IMR-90 (cell line): Measurements from ENCODE around the gene TMEM9B. TPM values are rescaled to one million over a fixed set of nuclear protein-coding genes. Genes with fewer than 3 reads are reported as not detected.
A peak's percentile ranks its signal among the peaks of the same experiment; 100 is the strongest.
"Not testable (repeated sequence)": the region's sequence is repeated elsewhere in the genome, so short reads cannot be mapped to it uniquely, and the experiment has no call there.

ENCODE experiments used
- ATAC-seq: fragments of 200-7000 bp; cut with Tn5 transposase; 2 replicates; pipeline ENCODE4 v1.9.1; 2020; ENCODE audit warnings: low read depth, mild to moderate bottlenecking, moderate library complexity
- BruUV-seq: library from RNA; stranded (reverse); fragments of 400-500 nt; replicated peaks from 2 replicates; lab custom pipeline; 2021; lab: Mats Ljungman, UMichigan
- CTCF ChIA-PET: fragments of 300-600 bp; formaldehyde crosslinking; extraction: SDS; loops from one replicate; lab custom pipeline; 2021; ENCODE audit warnings: antibody characterized with exemption; lab: Yijun Ruan, JAX
- POLR2A ChIA-PET: fragments of 300-600 bp; sonication (Branson Sonifier 250); formaldehyde crosslinking; loops from one replicate; lab custom pipeline; 2022; ENCODE audit warnings: antibody characterized with exemption; ENCODE audit not compliant: unreplicated experiment; lab: Charles Lee
- DNase-seq: peaks from one replicate; pipeline ENCODE4 v3.0.0; 2013
- H2AFZ ChIP-seq: replicated peaks from 2 replicates; pipeline ENCODE3; 2013; ENCODE audit warnings: low read length, mild to moderate bottlenecking; ENCODE audit not compliant: poor library complexity
- H2AK5ac ChIP-seq: 2 replicates; pipeline ENCODE4 v1.6.1; 2013; ENCODE audit warnings: low read depth, low read length, inconsistent platforms
- H2AK9ac ChIP-seq: replicated peaks from 2 replicates; pipeline ENCODE3; 2013; ENCODE audit warnings: mild to moderate bottlenecking, low read depth, low read length, moderate library complexity; ENCODE audit not compliant: poor library complexity
- H2BK120ac ChIP-seq: 2 replicates; pipeline ENCODE4 v1.6.1; 2013; ENCODE audit warnings: low read depth, low read length, inconsistent platforms
- H2BK15ac ChIP-seq: 3 replicates; pipeline ENCODE4 v1.6.1; 2013; ENCODE audit warnings: low read depth, low read length, inconsistent platforms
- H2BK20ac ChIP-seq: 2 replicates; pipeline ENCODE4 v1.6.1; 2013; ENCODE audit warnings: low read depth, mild to moderate bottlenecking, inconsistent platforms, low read length, moderate library complexity
- H2BK5ac ChIP-seq: 2 replicates; pipeline ENCODE4 v1.6.1; 2013; ENCODE audit warnings: mild to moderate bottlenecking, low read depth, low read length, inconsistent platforms; ENCODE audit not compliant: poor library complexity, severe bottlenecking
- H3K14ac ChIP-seq: replicated peaks from 2 replicates; pipeline ENCODE4 v1.6.1; 2013; ENCODE audit warnings: low read depth, low read length, inconsistent platforms
- H3K18ac ChIP-seq: 2 replicates; pipeline ENCODE4 v1.6.1; 2013; ENCODE audit warnings: low read depth, low read length, control low read depth
- H3K23ac ChIP-seq: 2 replicates; pipeline ENCODE4 v1.6.1; 2013; ENCODE audit warnings: low read depth, low read length, inconsistent platforms
- H3K27ac ChIP-seq: 2 replicates; pipeline ENCODE4 v1.5.1; 2013; ENCODE audit warnings: mild to moderate bottlenecking, control low read depth, low read length; ENCODE audit not compliant: insufficient read depth
- H3K27me3 ChIP-seq: 2 replicates; pipeline ENCODE4 v1.6.1; 2013; ENCODE audit warnings: low read length; ENCODE audit not compliant: control insufficient read depth, insufficient read depth
- H3K36me3 ChIP-seq: 2 replicates; pipeline ENCODE4 v1.6.1; 2013; ENCODE audit warnings: low read length, mixed read lengths; ENCODE audit not compliant: control insufficient read depth, insufficient read depth
- H3K4ac ChIP-seq: 2 replicates; pipeline ENCODE4 v1.6.1; 2013; ENCODE audit warnings: low read depth, low read length, inconsistent platforms
- H3K4me1 ChIP-seq: 2 replicates; pipeline ENCODE4 v1.6.1; 2013; ENCODE audit warnings: low read length, mixed read lengths; ENCODE audit not compliant: control insufficient read depth, insufficient read depth
- H3K4me2 ChIP-seq: 2 replicates; pipeline ENCODE4 v1.6.1; 2013; ENCODE audit warnings: low read depth, mild to moderate bottlenecking, control low read depth, low read length, moderate library complexity
- H3K4me3 ChIP-seq: 2 replicates; pipeline ENCODE4 v1.5.1; 2013; ENCODE audit warnings: low read depth, mild to moderate bottlenecking, control low read depth, low read length, moderate library complexity; ENCODE audit not compliant: insufficient read depth
- H3K56ac ChIP-seq: 2 replicates; pipeline ENCODE4 v1.6.1; 2013; ENCODE audit warnings: low read length, inconsistent platforms; ENCODE audit not compliant: insufficient read depth; ENCODE audit errors: extremely low read depth
- H3K79me1 ChIP-seq, 2 experiments: 2 replicates each; pipeline ENCODE4 v1.6.1; 2013; ENCODE audit warnings: low read length in 2 of 2, inconsistent platforms in 1 of 2, low read depth in 1 of 2
- H3K9ac ChIP-seq: 2 replicates; pipeline ENCODE4 v1.6.1; 2013; ENCODE audit warnings: low read depth, low read length, control low read depth
- H3K9me1 ChIP-seq: 2 replicates; pipeline ENCODE4 v1.6.1; 2013; ENCODE audit warnings: low read length, inconsistent platforms; ENCODE audit not compliant: insufficient read depth
- H3K9me3 ChIP-seq: 2 replicates; pipeline ENCODE4 v1.6.1; 2013; ENCODE audit warnings: low read length; ENCODE audit not compliant: control insufficient read depth, insufficient read depth
- H4K20me1 ChIP-seq: 2 replicates; pipeline ENCODE4 v1.6.1; 2013; ENCODE audit warnings: low read length, inconsistent platforms; ENCODE audit not compliant: insufficient read depth
- H4K5ac ChIP-seq: 2 replicates; pipeline ENCODE4 v1.6.1; 2013; ENCODE audit warnings: mild to moderate bottlenecking, low read depth, low read length, control low read depth
- H4K8ac ChIP-seq, 2 experiments: 2 replicates each; pipeline ENCODE4 v1.6.1; 2013; ENCODE audit warnings: low read depth in 2 of 2, low read length in 2 of 2, control low read depth in 1 of 2, inconsistent platforms in 1 of 2
- H4K91ac ChIP-seq: 2 replicates; pipeline ENCODE4 v1.6.1; 2013; ENCODE audit warnings: low read depth, low read length, inconsistent platforms; ENCODE audit not compliant: insufficient read depth
- RAD21 ChIP-seq: IDR thresholded peaks from 2 replicates; pipeline ENCODE4 v1.6.1; 2012; ENCODE audit warnings: low read length, improper control_type of control experiment
- WGBS, 2 experiments: methylation state at CpG; one replicate each; pipeline versions ENCODE4 v1.1.5 to v1.1.7; 2013; ENCODE audit warnings: missing lambda C conversion rate in 2 of 2; ENCODE audit not compliant: insufficient read length in 1 of 2; ENCODE audit errors: extremely low coverage in 2 of 2; 5-methylcytosine and 5-hydroxymethylcytosine counted together
- dilution Hi-C: fragments of 300-500 bp; cut with HindIII; formaldehyde crosslinking; loops from one replicate; pipeline ENCODE4 v1.14.3; 2018; ENCODE audit warnings: low sequenced_read_pairs; ENCODE audit not compliant: unreplicated experiment
- in situ Hi-C: fragments of 300-500 bp; cut with MboI; formaldehyde crosslinking; loops from 3 replicates; pipeline ENCODE4 v1.14.3; 2019; ENCODE audit warnings: low sequenced_read_pairs, inconsistent platforms, mixed read lengths
- intact Hi-C: fragments of 100-400 bp; cut with micrococcal nuclease; formaldehyde crosslinking; loops from 2 replicates; pipeline ENCODE4 v1.10.0; 2022
- polyA plus RNA-seq, 3 experiments: library from polyadenylated mRNA; depleted of rRNA; stranded (reverse); fragments of >200 nt; gene quantifications; 2 replicates each; pipeline ENCODE4 v1.2.3, GENCODE V29; 2012; ENCODE audit warnings: low replicate concordance in 1 of 3
- total RNA-seq: library from RNA; depleted of rRNA; stranded (reverse); fragments of >200 nt; gene quantifications from 2 replicates; pipeline ENCODE4 v1.2.3, GENCODE V29; 2012

TMEM9B gene
- total and polyA plus RNA-seq, 2 of the 4 experiments (the other 2 are of a cell fraction) = 24.6 to 25.6 TPM

DNA sequence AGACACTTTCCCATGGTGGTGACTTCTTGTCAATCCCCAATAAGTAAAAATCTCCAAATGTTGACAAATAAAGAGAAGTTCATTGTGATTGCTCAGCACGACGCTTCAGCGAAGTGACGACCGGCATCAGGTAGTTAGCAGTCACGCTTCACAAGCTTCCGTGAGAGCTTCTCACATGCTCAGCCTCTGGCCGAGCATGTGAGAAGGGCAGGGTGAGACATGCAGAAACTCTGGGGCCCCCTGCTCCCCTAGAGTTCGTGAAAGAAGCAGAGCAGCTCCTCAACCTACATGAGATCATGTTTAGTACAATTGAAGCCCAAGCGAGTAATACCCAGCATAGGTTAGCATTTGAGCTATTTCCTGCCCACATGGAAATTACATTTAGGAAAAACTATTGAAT, 27.1 kb downstream of the TMEM9B start:
- dilution Hi-C loops (no loop called here), intact Hi-C loops (no loop called here), in situ Hi-C loops (no loop called here)
- H3K4me3 ChIP-seq = no peak overlapping the region
- no peaks in the 10 kb centered on the region for H3K9me3 ChIP-seq
- no TSS peak for BruUV-seq
- CTCF ChIA-PET = no interaction called here
- POLR2A ChIA-PET = no interaction called here
- H4K91ac ChIP-seq = no peak overlapping the region
- no peak overlapping the region for H2BK120ac ChIP-seq
- H3K4ac ChIP-seq = no peak overlapping the region
- H3K23ac ChIP-seq = no peak overlapping the region
- peaks cover 8% of the 10 kb centered on the region for H3K4me1 ChIP-seq
- H3K9ac ChIP-seq = no peak overlapping the region
- no peak for TF ChIP-seq RAD21
- 80% methylated on average over 2 of the region's 10 CpGs; no CpG with 5 or more reads in 1 of the 2 experiments for WGBS, 2 experiments
- H2BK5ac ChIP-seq = no peak overlapping the region
- H2BK15ac ChIP-seq = no peak overlapping the region
- no peak overlapping the region for H3K56ac ChIP-seq
- no peak overlapping the region for H3K4me2 ChIP-seq
- peak overlapping the region; percentile 51; the same call in 1 of the 2 replicates for H2AK5ac ChIP-seq
- H2BK20ac ChIP-seq = no peak overlapping the region
- no peaks in the 10 kb centered on the region for H3K27me3 ChIP-seq
- no peaks in the 10 kb centered on the region for H3K79me1 ChIP-seq
- no peak overlapping the region for H2AFZ ChIP-seq
- H4K8ac ChIP-seq = no peak overlapping the region
- no peaks in the 10 kb centered on the region for H4K20me1 ChIP-seq
- no peak overlapping the region for H3K18ac ChIP-seq
- H4K5ac ChIP-seq = no peak overlapping the region
- DNase-seq = no peak
- H3K36me3 ChIP-seq = no peaks in the 10 kb centered on the region
- no peak overlapping the region for H3K14ac ChIP-seq
- H3K27ac ChIP-seq = no peak overlapping the region
- no peak for ATAC-seq
- 0 out of 2 replicates have a peak, but pooled peaks cover 5% of the 10 kb centered on the region for H3K9me1 ChIP-seq
- H2AK9ac ChIP-seq = no peak overlapping the region

DNA sequence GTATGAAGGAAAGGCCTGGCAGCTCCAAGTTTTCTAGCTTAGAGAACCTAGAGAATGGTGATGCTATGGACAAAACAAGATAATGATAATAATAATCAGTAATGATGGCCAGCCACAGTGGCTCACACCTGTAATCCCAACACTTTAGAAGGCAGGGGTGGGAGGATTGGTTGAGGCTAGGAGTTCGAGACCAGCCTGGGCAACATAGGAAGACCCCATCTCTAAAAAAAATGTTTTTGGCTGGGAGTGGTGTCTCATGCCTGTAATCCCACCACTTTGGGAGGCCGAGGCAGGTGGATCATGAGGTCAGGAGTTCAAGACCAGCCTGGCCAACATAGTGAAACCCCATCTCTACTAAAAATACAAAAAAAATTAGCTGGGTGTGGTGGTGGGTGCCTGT, 28.5 kb downstream of the TMEM9B start:
- POLR2A ChIA-PET, H4K20me1 ChIP-seq, H3K9ac ChIP-seq, H4K91ac ChIP-seq, dilution Hi-C loops, DNase-seq, in situ Hi-C loops, H3K27ac ChIP-seq, H2BK5ac ChIP-seq, H2AFZ ChIP-seq, H3K9me3 ChIP-seq, H2AK9ac ChIP-seq, H3K27me3 ChIP-seq, H3K9me1 ChIP-seq, H4K5ac ChIP-seq, ATAC-seq, H3K18ac ChIP-seq, H3K4me3 ChIP-seq, H3K56ac ChIP-seq, H3K79me1 ChIP-seq, H3K36me3 ChIP-seq, BruUV-seq, H3K4me1 ChIP-seq, H3K4me2 ChIP-seq: not testable (repeated sequence)
- Histone ChIP-seq H2AK5ac (peak overlapping the region; percentile 67), H2BK120ac (peak overlapping the region; percentile 67), H3K14ac (peak overlapping the region; percentile 39), H3K23ac (0 out of 2 replicates have a peak overlapping the region, but pooled peaks have one; percentile 44), H4K8ac (peak overlapping the region in 1 of 2 experiments; percentile 63; a peak in 1 of 4 replicates), H3K4ac (peak overlapping the region; percentile 84; the same call in 1 of the 2 replicates), H2BK15ac (peak overlapping the region; percentile 35; the same call in 1 of the 3 replicates), H2BK20ac (peak overlapping the region; percentile 64; the same call in 1 of the 2 replicates)
- CTCF ChIA-PET = interaction anchor here (1.5 kb wide), 1 partner anchor 13 kb away, joined by 3 read pairs; no protein-coding TSS in a partner anchor
- intact Hi-C loops = loop anchor here (2.0 kb wide), 1 partner anchor 19 kb away; no protein-coding TSS in a partner anchor
- no CpG with 5 or more reads among the region's 2 CpGs for WGBS, 2 experiments
